ENCODE results near the gene SSPN.

Gene SSPN

DNA sequence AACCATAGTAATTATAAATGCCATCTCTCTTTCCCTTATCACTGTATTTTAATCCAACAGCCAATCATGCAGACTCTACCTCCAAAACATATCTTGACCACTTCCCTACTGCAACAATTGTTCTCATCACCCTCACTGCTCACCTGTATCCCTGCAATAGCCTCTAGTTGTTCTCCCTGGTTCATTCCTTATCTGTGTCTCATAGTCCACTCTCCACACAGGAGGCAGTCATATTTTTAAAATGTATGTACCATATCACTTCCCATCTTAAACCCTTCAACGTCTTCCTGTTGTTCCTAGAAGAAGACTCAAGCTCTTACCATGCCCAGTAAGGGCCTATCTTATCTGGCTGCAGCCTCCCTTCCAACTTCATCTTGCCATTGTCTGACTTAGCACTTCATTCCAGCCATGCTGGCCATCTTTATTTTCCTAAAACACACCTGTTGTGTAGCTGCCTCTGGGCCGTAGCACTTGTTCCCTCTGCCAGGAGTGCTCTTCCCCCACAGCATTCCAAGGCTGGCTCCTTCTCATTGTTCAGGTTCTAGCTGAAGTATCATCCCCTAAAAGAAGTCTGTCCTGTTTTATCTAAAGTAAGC is 42.8 kb upstream of the SSPN start:
- Histone ChIP-seq H3K9ac (ENCODE audit: low read depth, low read length, poor library complexity) (no peak overlapping the region), H3K4me2 (ENCODE audit: insufficient read depth, low read length, poor library complexity, severe bottlenecking) (no peak overlapping the region), H2BK120ac (ENCODE audit: low read depth, low read length) (no peak overlapping the region), H3K4me3 (ENCODE audit: low read length in 2 of 2) (no peak overlapping the region), H3K79me1 (ENCODE audit: low read depth, low read length) (no peaks in the 10 kb centered on the region), H3K14ac (ENCODE audit: low read length) (no peak overlapping the region), H3K4ac (ENCODE audit: low read length) (no peak overlapping the region), H2AK5ac (ENCODE audit: low read depth, low read length) (no peak overlapping the region), H3K27me3 (ENCODE audit: control insufficient read depth in 3 of 3, insufficient read depth in 3 of 3, low read depth in 1 of 3, low read length in 3 of 3) (no peaks in the 10 kb centered on the region), H2BK12ac (ENCODE audit: low read length) (no peak overlapping the region), H3K36me3 (replicated peaks in 1 of 2; ENCODE audit: control insufficient read depth in 2 of 2, insufficient read depth in 2 of 2, low read length in 2 of 2) (no peaks in the 10 kb centered on the region), H4K91ac (ENCODE audit: low read depth, low read length, poor library complexity) (no peak overlapping the region), H3K18ac (ENCODE audit: low read length) (no peak overlapping the region), H3K27ac (replicated peaks; ENCODE audit: low read length) (no peak overlapping the region), H3K23ac (ENCODE audit: low read depth, low read length, poor library complexity) (no peak overlapping the region), H2AFZ (ENCODE audit: low read length) (no peak overlapping the region), H3K9me3 (replicated peaks in 1 of 2; ENCODE audit: control insufficient read depth in 2 of 2, insufficient read depth in 1 of 2, low read depth in 1 of 2, low read length in 2 of 2) (no peaks in the 10 kb centered on the region), H4K8ac (ENCODE audit: low read depth, low read length) (no peak overlapping the region), H3K4me1 (ENCODE audit: control insufficient read depth in 2 of 2, insufficient read depth in 1 of 2, low read depth in 1 of 2, low read length in 2 of 2) (peaks cover 0 to 3% of the 10 kb centered on the region in 2 donors), H2BK5ac (ENCODE audit: low read length) (no peak overlapping the region), H2BK15ac (ENCODE audit: low read length) (no peak overlapping the region)
- no CpG with 5 or more reads among the region's 2 CpGs for WGBS, 2 donors (ENCODE audit: extremely low coverage in 2 of 2, insufficient read length in 2 of 2, insufficient replicate concordance in 1 of 2)
- no peak for DNase-seq (ENCODE audit: low spot score)

DNA sequence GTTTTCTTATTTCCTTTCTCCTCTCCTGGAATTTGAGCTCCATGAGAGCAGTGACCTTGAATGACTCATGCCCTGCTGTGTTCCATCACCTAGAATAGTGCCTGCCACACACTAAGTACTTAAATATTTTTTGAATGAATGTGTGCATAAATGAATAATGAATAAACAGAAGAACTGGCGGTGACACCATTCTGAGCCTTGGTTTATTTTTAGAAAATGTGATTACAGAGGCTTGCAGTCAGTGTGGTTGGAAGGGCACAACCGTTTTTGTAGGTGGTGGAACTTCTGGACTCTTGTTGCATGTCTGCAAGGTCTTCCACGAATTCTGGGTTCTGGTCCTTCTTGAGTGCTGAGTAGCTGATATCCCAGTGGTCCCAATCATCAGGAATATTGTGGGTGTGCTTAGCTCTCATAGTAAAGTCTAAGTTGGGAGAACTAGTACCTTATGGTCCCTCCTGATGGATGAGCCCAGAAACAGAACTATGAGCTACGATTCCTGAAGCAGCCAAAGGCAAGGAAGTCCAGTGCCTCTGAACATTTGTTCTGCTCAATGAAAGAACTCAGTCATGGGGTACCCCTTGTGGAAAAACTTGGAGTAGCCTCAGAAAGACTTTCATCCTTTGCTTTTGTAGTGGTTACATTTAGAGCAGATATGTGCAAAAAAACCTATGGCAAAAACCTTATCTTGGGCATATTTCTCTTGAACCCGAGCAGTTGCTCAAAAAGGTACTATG is 41.8 kb upstream of the SSPN start:
- Histone ChIP-seq H3K79me1 (ENCODE audit: low read depth, low read length) (no peaks in the 10 kb centered on the region), H2BK120ac (ENCODE audit: low read depth, low read length) (no peak overlapping the region), H4K8ac (ENCODE audit: low read depth, low read length) (no peak overlapping the region), H3K4me3 (ENCODE audit: low read length in 2 of 2) (no peak overlapping the region), H3K27ac (replicated peaks; ENCODE audit: low read length) (no peak overlapping the region), H3K14ac (ENCODE audit: low read length) (no peak overlapping the region), H4K91ac (ENCODE audit: low read depth, low read length, poor library complexity) (no peak overlapping the region), H2BK12ac (ENCODE audit: low read length) (no peak overlapping the region), H2AK5ac (ENCODE audit: low read depth, low read length) (no peak overlapping the region), H3K18ac (ENCODE audit: low read length) (no peak overlapping the region), H2BK5ac (ENCODE audit: low read length) (no peak overlapping the region), H3K4ac (ENCODE audit: low read length) (no peak overlapping the region), H3K4me2 (ENCODE audit: insufficient read depth, low read length, poor library complexity, severe bottlenecking) (no peak overlapping the region), H2BK15ac (ENCODE audit: low read length) (no peak overlapping the region), H3K9me3 (replicated peaks in 1 of 2; ENCODE audit: control insufficient read depth in 2 of 2, insufficient read depth in 1 of 2, low read depth in 1 of 2, low read length in 2 of 2) (no peaks in the 10 kb centered on the region), H3K27me3 (ENCODE audit: control insufficient read depth in 3 of 3, insufficient read depth in 3 of 3, low read depth in 1 of 3, low read length in 3 of 3) (no peaks in the 10 kb centered on the region), H3K4me1 (ENCODE audit: control insufficient read depth in 2 of 2, insufficient read depth in 1 of 2, low read depth in 1 of 2, low read length in 2 of 2) (peaks cover 0 to 3% of the 10 kb centered on the region in 2 donors), H3K23ac (ENCODE audit: low read depth, low read length, poor library complexity) (no peak overlapping the region), H2AFZ (ENCODE audit: low read length) (no peak overlapping the region), H3K36me3 (replicated peaks in 1 of 2; ENCODE audit: control insufficient read depth in 2 of 2, insufficient read depth in 2 of 2, low read length in 2 of 2) (no peaks in the 10 kb centered on the region), H3K9ac (ENCODE audit: low read depth, low read length, poor library complexity) (no peak overlapping the region)
- no CpG with 5 or more reads among the region's 5 CpGs for WGBS, 2 donors (ENCODE audit: extremely low coverage in 2 of 2, insufficient read length in 2 of 2, insufficient replicate concordance in 1 of 2)
- no peak for DNase-seq (ENCODE audit: low spot score)

DNA sequence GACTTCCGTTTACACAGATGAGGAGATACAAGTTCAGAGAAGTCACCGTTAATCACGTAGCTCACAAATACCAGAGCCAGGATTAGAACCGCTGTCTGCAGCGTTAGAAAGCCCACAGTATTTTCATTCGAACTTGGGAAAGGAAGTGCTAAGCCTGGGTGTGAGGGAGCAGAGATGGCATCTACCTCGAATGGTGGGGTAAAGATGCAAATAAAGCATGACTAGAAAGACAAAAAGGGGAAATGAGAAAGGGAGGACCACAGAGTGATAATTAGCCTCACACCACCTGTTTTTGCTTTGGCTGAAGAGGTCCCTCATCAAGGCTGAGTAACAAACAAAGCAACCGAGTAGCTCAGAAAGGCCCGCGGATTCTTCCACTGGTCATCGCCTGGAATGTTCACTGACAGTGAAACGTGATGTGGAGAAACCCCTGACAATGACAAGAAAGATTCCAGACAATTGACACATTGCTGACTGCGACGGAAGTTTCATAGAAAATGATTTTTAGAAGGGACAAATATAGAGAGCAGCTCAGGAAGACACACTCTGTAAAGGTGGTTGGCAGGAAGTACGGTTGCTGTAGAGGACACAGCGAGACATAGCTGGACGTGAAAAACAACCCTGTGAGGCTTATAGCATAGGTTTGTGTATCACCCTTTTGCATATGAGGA is 39.0 kb upstream of the SSPN start:
- WGBS, 2 donors (ENCODE audit: extremely low coverage in 2 of 2, insufficient read length in 2 of 2, insufficient replicate concordance in 1 of 2), result no CpG with 5 or more reads among the region's 17 CpGs
- Histone ChIP-seq H4K8ac (ENCODE audit: low read depth, low read length) (no peak overlapping the region), H3K79me1 (ENCODE audit: low read depth, low read length) (no peaks in the 10 kb centered on the region), H2BK5ac (ENCODE audit: low read length) (no peak overlapping the region), H2BK120ac (ENCODE audit: low read depth, low read length) (no peak overlapping the region), H3K14ac (ENCODE audit: low read length) (no peak overlapping the region), H3K4ac (ENCODE audit: low read length) (no peak overlapping the region), H3K18ac (ENCODE audit: low read length) (no peak overlapping the region), H3K23ac (ENCODE audit: low read depth, low read length, poor library complexity) (no peak overlapping the region), H2AFZ (ENCODE audit: low read length) (no peak overlapping the region), H3K36me3 (replicated peaks in 1 of 2; ENCODE audit: control insufficient read depth in 2 of 2, insufficient read depth in 2 of 2, low read length in 2 of 2) (no peaks in the 10 kb centered on the region), H3K27me3 (ENCODE audit: control insufficient read depth in 3 of 3, insufficient read depth in 3 of 3, low read depth in 1 of 3, low read length in 3 of 3) (no peaks in the 10 kb centered on the region), H3K4me2 (ENCODE audit: insufficient read depth, low read length, poor library complexity, severe bottlenecking) (no peak overlapping the region), H3K27ac (replicated peaks; ENCODE audit: low read length) (no peak overlapping the region), H2BK12ac (ENCODE audit: low read length) (no peak overlapping the region), H3K9me3 (replicated peaks in 1 of 2; ENCODE audit: control insufficient read depth in 2 of 2, insufficient read depth in 1 of 2, low read depth in 1 of 2, low read length in 2 of 2) (no peaks in the 10 kb centered on the region), H4K91ac (ENCODE audit: low read depth, low read length, poor library complexity) (no peak overlapping the region), H3K9ac (ENCODE audit: low read depth, low read length, poor library complexity) (no peak overlapping the region), H3K4me1 (ENCODE audit: control insufficient read depth in 2 of 2, insufficient read depth in 1 of 2, low read depth in 1 of 2, low read length in 2 of 2) (peaks cover 0 to 3% of the 10 kb centered on the region in 2 donors), H2AK5ac (ENCODE audit: low read depth, low read length) (no peak overlapping the region), H3K4me3 (ENCODE audit: low read length in 2 of 2) (no peak overlapping the region), H2BK15ac (ENCODE audit: low read length) (no peak overlapping the region)
- DNase-seq (ENCODE audit: low spot score), result no peak

- Histone ChIP-seq H3K18ac (ENCODE audit: low read length) (no peak overlapping the region), H4K8ac (ENCODE audit: low read depth, low read length) (no peak overlapping the region), H3K4ac (ENCODE audit: low read length) (no peak overlapping the region), H2BK15ac (ENCODE audit: low read length) (no peak overlapping the region), H4K91ac (ENCODE audit: low read depth, low read length, poor library complexity) (no peak overlapping the region), H3K36me3 (replicated peaks in 1 of 2; ENCODE audit: control insufficient read depth in 2 of 2, insufficient read depth in 2 of 2, low read length in 2 of 2) (no peaks in the 10 kb centered on the region), H3K9me3 (replicated peaks in 1 of 2; ENCODE audit: control insufficient read depth in 2 of 2, insufficient read depth in 1 of 2, low read depth in 1 of 2, low read length in 2 of 2) (no peaks in the 10 kb centered on the region), H2BK120ac (ENCODE audit: low read depth, low read length) (no peak overlapping the region), H2BK5ac (ENCODE audit: low read length) (no peak overlapping the region), H3K4me1 (ENCODE audit: control insufficient read depth in 2 of 2, insufficient read depth in 1 of 2, low read depth in 1 of 2, low read length in 2 of 2) (peaks cover 0 to 3% of the 10 kb centered on the region in 2 donors), H3K14ac (ENCODE audit: low read length) (no peak overlapping the region), H2AK5ac (ENCODE audit: low read depth, low read length) (no peak overlapping the region), H3K9ac (ENCODE audit: low read depth, low read length, poor library complexity) (no peak overlapping the region), H3K23ac (ENCODE audit: low read depth, low read length, poor library complexity) (no peak overlapping the region), H3K4me3 (ENCODE audit: low read length in 2 of 2) (no peak overlapping the region), H3K4me2 (ENCODE audit: insufficient read depth, low read length, poor library complexity, severe bottlenecking) (no peak overlapping the region), H3K27me3 (ENCODE audit: control insufficient read depth in 3 of 3, insufficient read depth in 3 of 3, low read depth in 1 of 3, low read length in 3 of 3) (no peaks in the 10 kb centered on the region), H2AFZ (ENCODE audit: low read length) (no peak overlapping the region), H2BK12ac (ENCODE audit: low read length) (no peak overlapping the region), H3K27ac (replicated peaks; ENCODE audit: low read length) (no peak overlapping the region), H3K79me1 (ENCODE audit: low read depth, low read length) (no peaks in the 10 kb centered on the region)
- no CpG with 5 or more reads among the region's 3 CpGs for WGBS, 2 donors (ENCODE audit: extremely low coverage in 2 of 2, insufficient read length in 2 of 2, insufficient replicate concordance in 1 of 2)
- DNase-seq (ENCODE audit: low spot score), result no peak
Measured at GRCh38 chr12:26157001-26157400, 38.4 kb upstream of the SSPN start.

All from neuronal stem cell (in vitro differentiated cells).